Hematopoietic multipotent progenitor cell (in vitro differentiated cells): ENCODE results near the gene CHST11. TPM values are rescaled to one million over a fixed set of nuclear protein-coding genes. Genes with fewer than 3 reads are reported as not detected.
A peak's percentile ranks its signal among the peaks of the same experiment; 100 is the strongest.
"Not testable (repeated sequence)": the region's sequence is repeated elsewhere in the genome, so short reads cannot be mapped to it uniquely, and the experiment has no call there.

Source experiments
- DNase-seq, 3 donors: peaks; one replicate each; pipeline ENCODE4 v3.0.0-alpha.2; 2011 to 2015; ENCODE audit warnings: low read depth in 2 of 3, low spot score in 2 of 3
- total RNA-seq: library from RNA; depleted of rRNA; stranded (reverse); fragments of >200 nt; gene quantifications from one replicate; pipeline ENCODE4 v1.2.3, GENCODE V29; 2012

The CHST11 gene
- total RNA-seq, 1 donor = 264 TPM

GRCh38 chr12:104522985-104523722 is 66.4 kb downstream of the CHST11 start:
- DNase-seq = no peak

- no peak for DNase-seq
Measured at GRCh38 chr12:104524034-104524832, 67.5 kb downstream of the CHST11 start.

- peak in 1 of 3 donors; percentile 47 for DNase-seq
Measured at GRCh38 chr12:104526320-104526719, 69.6 kb downstream of the CHST11 start.

GRCh38 chr12:104526751-104527150 is 70.0 kb downstream of the CHST11 start:
- DNase-seq = no peak

- DNase-seq = not testable (repeated sequence)
Measured at GRCh38 chr12:104527653-104528052, 70.9 kb downstream of the CHST11 start.

GRCh38 chr12:104529130-104529874 is 72.6 kb downstream of the CHST11 start:
- DNase-seq = no peak

- DNase-seq = no peak
Measured at GRCh38 chr12:104532636-104533035, 75.9 kb downstream of the CHST11 start.

GRCh38 chr12:104533134-104533533 is 76.4 kb downstream of the CHST11 start:
- no peak for DNase-seq

GRCh38 chr12:104534162-104534856 is 77.6 kb downstream of the CHST11 start:
- DNase-seq = no peak

- no peak for DNase-seq
Measured at GRCh38 chr12:104534857-104535248, 78.1 kb downstream of the CHST11 start.

- DNase-seq = no peak
Measured at GRCh38 chr12:104535369-104535768, 78.6 kb downstream of the CHST11 start.

- DNase-seq = no peak
Measured at GRCh38 chr12:104536841-104537240, 80.1 kb downstream of the CHST11 start.

GRCh38 chr12:104538056-104538455 is 81.3 kb downstream of the CHST11 start:
- DNase-seq = no peak

GRCh38 chr12:104538891-104539462 is 82.2 kb downstream of the CHST11 start:
- DNase-seq = no peak

GRCh38 chr12:104544836-104545235 is 88.1 kb downstream of the CHST11 start:
- no peak for DNase-seq

GRCh38 chr12:104546575-104546974 is 89.8 kb downstream of the CHST11 start:
- peak in 2 of 3 donors; percentile 44 to 80 for DNase-seq

GRCh38 chr12:104547235-104547634 is 90.5 kb downstream of the CHST11 start:
- DNase-seq = peak in 1 of 3 donors; percentile 51

GRCh38 chr12:104549815-104550480 is 93.2 kb downstream of the CHST11 start:
- no peak for DNase-seq

GRCh38 chr12:104551313-104551931 is 94.7 kb downstream of the CHST11 start:
- no peak for DNase-seq
